ENCODE data around the gene UBE2B. TPM values are rescaled to one million over a fixed set of nuclear protein-coding genes. Genes with fewer than 3 reads are reported as not detected.
A peak's percentile ranks its signal among the peaks of the same experiment; 100 is the strongest.

Gene UBE2B
- polyA plus RNA-seq, 1 donor, result 128 TPM

- DNase-seq, result peak; percentile 38
Measured at GRCh38 chr5:134436523-134437339, 65.4 kb downstream of the UBE2B start.

DNA sequence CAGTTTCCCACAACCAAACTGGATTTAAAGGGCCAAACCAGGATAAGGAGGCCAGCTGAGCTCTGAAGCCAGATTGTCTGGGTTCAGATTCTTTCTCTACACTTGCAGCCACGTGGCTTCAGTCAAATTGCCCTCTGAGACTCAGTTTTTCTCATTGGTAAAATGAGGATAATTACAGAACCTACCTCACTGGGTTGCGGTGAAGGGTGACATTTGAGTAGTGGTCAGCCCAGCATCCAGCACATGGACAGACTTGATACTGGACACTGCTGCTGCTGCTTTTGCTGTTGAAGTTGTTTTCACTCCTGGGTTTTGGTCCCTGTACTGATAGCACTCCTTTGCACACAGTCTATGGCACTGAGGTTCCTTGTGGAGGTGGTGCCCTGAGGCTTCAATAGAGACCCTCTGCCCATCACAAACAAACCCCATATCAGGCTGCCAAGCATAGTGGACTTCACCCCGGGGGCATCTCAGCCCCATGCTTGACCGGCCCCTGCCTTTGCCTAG lies 66.0 kb downstream of the UBE2B start:
- no peak for DNase-seq

DNA sequence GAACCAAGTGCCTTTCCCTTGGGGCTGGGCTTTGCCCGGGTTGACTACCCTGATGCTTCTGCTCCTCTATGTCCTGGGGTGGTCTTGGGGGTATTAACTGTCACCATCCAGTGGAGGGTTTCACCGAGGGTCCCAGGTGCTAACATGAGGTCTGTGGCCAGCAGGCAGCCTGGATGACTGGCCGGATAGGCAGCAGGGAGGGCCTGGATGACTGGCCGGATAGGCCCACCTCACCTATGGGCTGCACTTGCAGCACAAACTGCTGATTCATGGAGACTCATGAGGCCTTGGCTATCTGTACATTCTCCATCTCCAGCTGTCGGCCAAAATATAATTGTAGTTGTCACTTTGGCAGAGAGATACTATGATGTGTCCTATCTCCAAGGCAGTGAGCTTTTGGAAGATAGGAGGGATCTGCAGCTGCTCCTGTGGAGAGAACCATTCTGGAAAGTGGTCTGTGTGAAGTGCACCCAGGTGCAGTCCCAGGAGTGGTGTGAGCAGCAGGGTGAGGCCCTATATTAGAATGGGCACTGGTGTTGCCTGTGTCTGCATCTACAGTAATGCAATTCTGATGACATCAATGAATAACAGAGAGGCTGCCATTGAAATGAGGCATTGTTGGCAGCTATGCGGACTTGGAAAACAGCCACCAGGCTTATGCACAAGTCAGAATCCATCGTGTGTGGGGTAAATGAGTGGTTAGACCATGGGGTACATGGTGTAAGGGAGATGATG lies 66.6 kb downstream of the UBE2B start:
- no peak for DNase-seq

GRCh38 chr5:134438721-134439123 lies 67.4 kb downstream of the UBE2B start:
- DNase-seq, result no peak

DNA sequence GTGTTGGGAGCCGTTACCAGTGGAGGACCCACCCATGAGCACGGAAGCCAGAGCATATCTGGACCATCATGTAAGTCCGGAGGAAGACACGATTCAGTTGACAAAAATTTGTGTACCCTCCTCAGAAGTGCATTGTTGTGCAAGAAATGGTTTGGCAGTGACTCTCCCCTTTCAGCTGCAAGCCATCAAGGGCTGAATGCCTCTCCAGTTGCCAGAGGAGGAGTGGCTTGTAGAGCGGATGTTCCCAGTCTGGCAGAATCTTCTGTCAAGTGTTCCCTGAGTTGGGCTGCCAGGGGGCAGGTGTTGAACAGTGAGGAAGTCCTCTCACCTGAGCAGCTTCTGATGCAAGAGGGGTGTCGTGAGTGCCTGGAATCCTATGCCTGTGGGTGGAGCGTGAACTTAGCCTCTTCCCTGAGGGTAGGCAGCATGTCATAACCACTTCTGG lies 67.9 kb downstream of the UBE2B start:
- peak; percentile 44 for DNase-seq

- no peak for DNase-seq
Measured at GRCh38 chr5:134440201-134440755, 68.9 kb downstream of the UBE2B start.

Other genes starting within 250 kb of the UBE2B start
- 766 TPM for gene SKP1, start 194.6 kb upstream of the UBE2B start, polyA plus RNA-seq (ENCODE audit: insufficient read length)
- gene PPP2CA, start 145.5 kb upstream of the UBE2B start, polyA plus RNA-seq (ENCODE audit: insufficient read length), result 210 TPM
- gene CDKL3, start 4.4 kb upstream of the UBE2B start, polyA plus RNA-seq (ENCODE audit: insufficient read length), result 8.0 TPM
- gene CDKN2AIPNL, start 40.3 kb downstream of the UBE2B start, polyA plus RNA-seq (ENCODE audit: insufficient read length), result 32.8 TPM
- gene JADE2, start 154.1 kb downstream of the UBE2B start, polyA plus RNA-seq (ENCODE audit: insufficient read length), result 10.5 TPM